ENCODE results near the gene EPHB2. TPM values are rescaled to one million over a fixed set of nuclear protein-coding genes. Genes with fewer than 3 reads are reported as not detected.

EPHB2 gene
- total and polyA plus RNA-seq, 2 donors (not counting 1 experiment from before 2014, with no cell fraction given): 0.07 to 0.39 TPM

GRCh38 chr1:22691031-22691753 lies 19.4 kb upstream of the EPHB2 start:
- Mint-ChIP-seq H3K27me3 (peaks cover 13% of the 10 kb centered on the region), H3K27ac (no peak overlapping the region), H3K4me1 (no peaks in the 10 kb centered on the region), H3K4me3 (no peak overlapping the region), H3K9me3 (ENCODE audit: insufficient read depth) (no peaks in the 10 kb centered on the region)
- Histone ChIP-seq H2AFZ (ENCODE audit: insufficient read depth, low read depth, low read length, poor library complexity, severe bottlenecking) (no peak overlapping the region), H3K4me2 (replicated peaks; ENCODE audit: low read depth, low read length, poor library complexity, severe bottlenecking) (no peak overlapping the region), H3K9me3 (ENCODE audit: control extremely low read depth in 1 of 3, control insufficient read depth in 2 of 3, insufficient read depth in 1 of 3, low read length in 2 of 3) (no peaks in the 10 kb centered on the region), H3K79me2 (ENCODE audit: control insufficient read depth, insufficient read depth, low read length) (no peaks in the 10 kb centered on the region), H3K4me3 (ENCODE audit: control extremely low read depth in 1 of 5, extremely low read depth in 1 of 5, insufficient read depth in 1 of 5, low read depth in 2 of 5, low read length in 4 of 5) (no peak overlapping the region), H3K27me3 (replicated peaks in 1 of 4; ENCODE audit: control extremely low read depth in 1 of 4, control insufficient read depth in 3 of 4, insufficient read depth in 4 of 4, low read length in 3 of 4) (peaks cover 0 to 3% (median 0%) of the 10 kb centered on the region in 4 experiments), H3K36me3 (replicated peaks in 1 of 2; ENCODE audit: control extremely low read depth in 1 of 2, control insufficient read depth in 1 of 2, extremely low read depth in 1 of 2, insufficient read depth in 2 of 2, low read length in 1 of 2) (no peaks in the 10 kb centered on the region), H3K9ac (ENCODE audit: low read length) (no peak overlapping the region), H3K4me1 (ENCODE audit: control insufficient read depth in 2 of 2, insufficient read depth in 2 of 2, low read length in 2 of 2) (no peaks in the 10 kb centered on the region), H3K27ac (ENCODE audit: low read length in 2 of 2) (no peak overlapping the region), H4K20me1 (ENCODE audit: control insufficient read depth, insufficient read depth, low read length, poor library complexity, severe bottlenecking) (no peaks in the 10 kb centered on the region)
- 40% methylated on average over 2 of the region's 13 CpGs for WGBS (ENCODE audit: insufficient coverage)
- DNase-seq: no peak
- no peak for ATAC-seq (ENCODE audit: low read depth)
- intact Hi-C loops (cut with micrococcal nuclease): no loop called here
- CTCF ChIA-PET: no interaction called here
- TF ChIP-seq CTCF (IDR thresholded peaks at IDR 0.05) (no peak), EZH2 (IDR thresholded peaks at IDR 0.05; ENCODE audit: borderline replicate concordance, insufficient read depth, low read depth, low read length, poor library complexity, severe bottlenecking) (no peak)
- POLR2A ChIA-PET: no interaction called here

DNA sequence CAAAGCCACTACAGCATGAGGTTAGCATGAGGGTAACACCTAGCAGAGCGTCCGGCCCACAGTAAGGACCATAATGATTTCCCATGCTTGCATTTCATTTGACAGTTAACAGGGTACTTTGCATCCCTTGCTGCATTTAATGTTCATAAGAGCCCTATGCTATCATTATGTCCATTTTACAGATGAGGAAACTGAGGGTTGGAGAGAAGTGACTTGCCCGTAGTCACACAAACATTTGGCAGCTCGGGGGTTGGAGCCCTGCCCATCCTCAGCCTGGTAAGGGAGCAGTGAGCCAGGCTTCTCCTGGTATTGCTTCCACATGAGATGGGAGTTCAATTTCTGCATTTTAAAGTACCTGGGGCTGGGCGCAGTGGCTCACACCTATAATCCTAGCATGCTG lies 16.5 kb upstream of the EPHB2 start:
- Mint-ChIP-seq H3K27me3 (no peaks in the 10 kb centered on the region), H3K4me1 (no peaks in the 10 kb centered on the region), H3K9me3 (ENCODE audit: insufficient read depth) (no peaks in the 10 kb centered on the region), H3K4me3 (no peak overlapping the region), H3K27ac (no peak overlapping the region)
- DNase-seq (no peak), ATAC-seq (ENCODE audit: low read depth) (no peak)
- no peak overlapping the region for H3K9ac ChIP-seq (ENCODE audit: low read length)
- H3K4me2 ChIP-seq (replicated peaks; ENCODE audit: low read depth, low read length, poor library complexity, severe bottlenecking): no peak overlapping the region
- intact Hi-C loops (cut with micrococcal nuclease): no loop called here
- H3K4me3 ChIP-seq (ENCODE audit: control extremely low read depth in 1 of 5, extremely low read depth in 1 of 5, insufficient read depth in 1 of 5, low read depth in 2 of 5, low read length in 4 of 5): no peak overlapping the region
- no peak overlapping the region for H3K27ac ChIP-seq (ENCODE audit: low read length in 2 of 2)
- WGBS (ENCODE audit: insufficient coverage): 96% methylated on average over 3 of the region's 5 CpGs
- peaks cover 0 to 3% (median 0%) of the 10 kb centered on the region in 4 experiments for H3K27me3 ChIP-seq (replicated peaks in 1 of 4; ENCODE audit: control extremely low read depth in 1 of 4, control insufficient read depth in 3 of 4, insufficient read depth in 4 of 4, low read length in 3 of 4)
- no peaks in the 10 kb centered on the region for H3K4me1 ChIP-seq (ENCODE audit: control insufficient read depth in 2 of 2, insufficient read depth in 2 of 2, low read length in 2 of 2)
- no peak overlapping the region for H2AFZ ChIP-seq (ENCODE audit: insufficient read depth, low read depth, low read length, poor library complexity, severe bottlenecking)
- H3K79me2 ChIP-seq (ENCODE audit: control insufficient read depth, insufficient read depth, low read length): no peaks in the 10 kb centered on the region
- no peaks in the 10 kb centered on the region for H3K9me3 ChIP-seq (ENCODE audit: control extremely low read depth in 1 of 3, control insufficient read depth in 2 of 3, insufficient read depth in 1 of 3, low read length in 2 of 3)
- CTCF ChIA-PET: no interaction called here
- POLR2A ChIA-PET: no interaction called here
- TF ChIP-seq CTCF (IDR thresholded peaks at IDR 0.05) (no peak), EZH2 (IDR thresholded peaks at IDR 0.05; ENCODE audit: borderline replicate concordance, insufficient read depth, low read depth, low read length, poor library complexity, severe bottlenecking) (no peak)
- H3K36me3 ChIP-seq (replicated peaks in 1 of 2; ENCODE audit: control extremely low read depth in 1 of 2, control insufficient read depth in 1 of 2, extremely low read depth in 1 of 2, insufficient read depth in 2 of 2, low read length in 1 of 2): no peaks in the 10 kb centered on the region
- H4K20me1 ChIP-seq (ENCODE audit: control insufficient read depth, insufficient read depth, low read length, poor library complexity, severe bottlenecking): no peaks in the 10 kb centered on the region

Measured in B cell (primary cell).